ENCODE data around the gene KIF7. TPM values are rescaled to one million over a fixed set of nuclear protein-coding genes. Genes with fewer than 3 reads are reported as not detected.

Gene KIF7
- total RNA-seq, 1 donor from 2014 or later = 5.8 TPM

- intact Hi-C loops (cut with DNase I) = no loop called here
These were observed 936 bp downstream of the KIF7 start for GRCh38 chr15:89654301-89654761.

GRCh38 chr15:89653578-89653977 is 1.7 kb downstream of the KIF7 start:
- intact Hi-C loops (cut with DNase I) = no loop called here
- DNase-seq (ENCODE audit: low spot score) = no peak

More at GRCh38 chr15:89654301-89654761, 936 bp downstream of the KIF7 start:
- peak; percentile 24 for DNase-seq (ENCODE audit: low spot score)

- DNase-seq (ENCODE audit: low spot score) = peak; percentile 53
- intact Hi-C loops (cut with DNase I) = no loop called here
These were observed 2.6 kb downstream of the KIF7 start for GRCh38 chr15:89652666-89653065.

GRCh38 chr15:89652131-89652530 is 3.1 kb downstream of the KIF7 start:
- intact Hi-C loops (cut with DNase I) = no loop called here
- DNase-seq (ENCODE audit: low spot score) = peak; percentile 50

- peak; percentile 69 for DNase-seq (ENCODE audit: low spot score)
- intact Hi-C loops (cut with DNase I) = loop anchor here (5.0 kb wide), 2 partner anchors 33 to 93 kb away; no protein-coding TSS in a partner anchor
These were observed 5.6 kb downstream of the KIF7 start for GRCh38 chr15:89649716-89650115.

- peak; percentile 44 for DNase-seq (ENCODE audit: low spot score)
- intact Hi-C loops (cut with DNase I) = loop anchor here (5.0 kb wide), 2 partner anchors 33 to 93 kb away; no protein-coding TSS in a partner anchor
These were observed 6.1 kb downstream of the KIF7 start for GRCh38 chr15:89649013-89649625.

GRCh38 chr15:89648106-89649012 is 6.9 kb downstream of the KIF7 start:
- intact Hi-C loops (cut with DNase I) = loop anchor here (5.0 kb wide), 2 partner anchors 34 to 94 kb away; no protein-coding TSS in a partner anchor

GRCh38 chr15:89647191-89647851 is 7.9 kb downstream of the KIF7 start:
- intact Hi-C loops (cut with DNase I) = loop anchor here (5.0 kb wide), 2 partner anchors 35 to 95 kb away; no protein-coding TSS in a partner anchor
- DNase-seq (ENCODE audit: low spot score) = peak; percentile 89

More at GRCh38 chr15:89648106-89649012, 6.9 kb downstream of the KIF7 start:
- DNase-seq (ENCODE audit: low spot score) = peak; percentile 58

- DNase-seq (ENCODE audit: low spot score) = peak; percentile 65
- intact Hi-C loops (cut with DNase I) = loop anchor here (5.0 kb wide), 2 partner anchors 36 to 96 kb away; no protein-coding TSS in a partner anchor
These were observed 8.7 kb downstream of the KIF7 start for GRCh38 chr15:89646416-89647141.

- intact Hi-C loops (cut with DNase I) = loop anchor here (5.0 kb wide), 2 partner anchors 37 to 97 kb away; no protein-coding TSS in a partner anchor
- DNase-seq (ENCODE audit: low spot score) = peak; percentile 54
These were observed 9.6 kb downstream of the KIF7 start for GRCh38 chr15:89645680-89646079.

GRCh38 chr15:89642106-89642505 is 13.2 kb downstream of the KIF7 start:
- DNase-seq (ENCODE audit: low spot score) = peak; percentile 53
- intact Hi-C loops (cut with DNase I) = no loop called here

- intact Hi-C loops (cut with DNase I) = no loop called here
- no peak for DNase-seq (ENCODE audit: low spot score)
These were observed 14.2 kb downstream of the KIF7 start for GRCh38 chr15:89641053-89641452.

- DNase-seq (ENCODE audit: low spot score) = no peak
These were observed 15.0 kb downstream of the KIF7 start for GRCh38 chr15:89640245-89640644.

GRCh38 chr15:89633585-89633984 is 21.7 kb downstream of the KIF7 start:
- intact Hi-C loops (cut with DNase I) = no loop called here
- DNase-seq (ENCODE audit: low spot score) = no peak

More at GRCh38 chr15:89640245-89640644, 15.0 kb downstream of the KIF7 start:
- intact Hi-C loops (cut with DNase I) = no loop called here

GRCh38 chr15:89632563-89633430 is 22.5 kb downstream of the KIF7 start:
- intact Hi-C loops (cut with DNase I) = no loop called here
- DNase-seq (ENCODE audit: low spot score) = peak; percentile 64

GRCh38 chr15:89631902-89632264 is 23.4 kb downstream of the KIF7 start:
- intact Hi-C loops (cut with DNase I) = no loop called here
- no peak for DNase-seq (ENCODE audit: low spot score)

GRCh38 chr15:89630974-89631901 is 24.0 kb downstream of the KIF7 start:
- intact Hi-C loops (cut with DNase I) = no loop called here
- peak; percentile 49 for DNase-seq (ENCODE audit: low spot score)
